CD4-positive, alpha-beta T cell treated with Interleukin-17A for 1 hour (primary cell): ENCODE measurements around the gene DOK4.
"Not testable (repeated sequence)": the region's sequence is repeated elsewhere in the genome, so short reads cannot be mapped to it uniquely, and the experiment has no call there.

Experiments
- DNase-seq: peaks from one replicate; pipeline ENCODE4 v3.0.0-alpha.2; 2020

The DOK4 gene

DNA sequence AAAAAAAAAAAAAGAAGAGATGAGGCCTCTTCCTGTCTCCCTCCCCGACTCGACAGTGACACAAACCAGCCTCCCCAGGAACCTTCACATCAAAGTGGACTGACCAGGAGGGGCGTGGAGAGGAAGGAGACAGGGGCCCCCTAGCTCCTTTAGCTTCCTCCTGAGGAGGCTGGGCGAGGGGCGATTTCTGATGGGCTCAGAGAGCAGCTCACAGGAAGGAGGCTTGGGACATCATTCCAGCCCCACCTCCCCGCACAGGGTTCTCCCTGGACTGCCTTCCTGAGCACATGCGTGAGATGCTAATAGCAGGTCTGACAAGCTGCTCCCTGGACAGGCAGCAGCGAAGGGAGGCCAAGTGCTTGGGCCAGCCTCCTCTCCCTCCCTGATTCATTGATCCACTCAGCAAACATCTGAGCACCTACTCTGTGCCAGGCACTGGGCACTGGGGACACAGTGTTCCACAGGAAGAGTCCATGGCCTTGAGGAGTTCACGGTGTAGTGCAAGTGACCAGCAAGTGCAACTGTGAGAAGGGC is 14.4 kb upstream of the DOK4 start:
- no peak for DNase-seq

DNA sequence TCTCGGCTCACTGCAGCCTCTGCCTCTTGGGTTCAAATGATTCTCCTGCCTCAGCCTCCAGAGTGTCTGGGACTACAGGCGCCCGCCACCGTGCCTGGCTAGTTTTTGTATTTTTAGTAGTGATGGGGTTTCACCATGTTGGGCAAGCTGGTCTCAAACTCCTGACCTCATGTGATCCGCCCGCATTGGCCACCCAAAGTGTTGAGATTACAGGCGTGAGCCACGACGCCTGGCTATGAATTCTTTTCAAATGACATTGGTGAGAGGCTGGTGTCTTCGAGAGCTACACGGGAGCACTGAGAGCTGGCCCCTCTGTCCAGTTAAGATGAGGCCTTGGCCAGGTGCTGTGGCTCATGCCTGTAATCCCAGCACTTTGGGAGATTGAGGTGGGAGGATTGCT is 13.6 kb upstream of the DOK4 start:
- not testable (repeated sequence) for DNase-seq

DNA sequence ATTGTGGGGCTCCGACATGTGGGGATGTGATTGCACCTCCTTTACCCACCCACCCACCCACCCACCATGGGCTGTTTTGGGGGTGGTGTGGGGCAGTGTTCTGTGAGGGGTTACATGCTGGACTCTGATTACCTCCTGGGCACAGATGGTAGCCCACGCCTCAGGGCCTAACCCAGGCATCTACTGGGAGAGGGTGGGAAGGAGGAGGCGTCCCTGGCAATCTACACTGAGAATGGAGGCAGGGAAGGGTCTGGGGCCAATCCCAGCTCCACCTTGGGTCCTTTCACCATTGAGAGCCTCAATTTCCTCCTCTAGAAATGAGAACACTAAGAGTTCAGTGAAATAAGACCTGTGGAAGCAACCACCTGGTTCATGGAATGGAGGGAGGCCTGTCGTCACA is 11.7 kb upstream of the DOK4 start:
- DNase-seq: no peak

DNA sequence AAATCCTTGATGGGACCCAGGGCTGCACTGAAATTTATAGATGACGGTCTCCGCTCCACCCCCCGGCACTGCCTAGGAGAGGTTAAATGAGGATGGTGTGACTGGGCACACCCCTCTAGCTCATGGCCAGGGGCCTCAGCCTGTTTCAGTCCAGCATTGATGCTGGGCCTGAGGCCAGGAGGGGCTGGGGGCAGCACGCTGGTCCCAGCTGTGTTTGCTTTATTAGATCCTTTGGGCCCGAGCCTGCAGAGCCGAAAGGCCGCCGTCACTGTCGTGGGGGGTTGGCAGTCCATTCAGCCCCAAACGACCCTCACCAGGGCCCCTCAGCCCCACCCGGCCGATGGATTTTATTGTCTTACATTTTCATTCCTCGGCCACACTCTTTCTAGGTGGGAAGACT is 10.8 kb upstream of the DOK4 start:
- DNase-seq: no peak

DNA sequence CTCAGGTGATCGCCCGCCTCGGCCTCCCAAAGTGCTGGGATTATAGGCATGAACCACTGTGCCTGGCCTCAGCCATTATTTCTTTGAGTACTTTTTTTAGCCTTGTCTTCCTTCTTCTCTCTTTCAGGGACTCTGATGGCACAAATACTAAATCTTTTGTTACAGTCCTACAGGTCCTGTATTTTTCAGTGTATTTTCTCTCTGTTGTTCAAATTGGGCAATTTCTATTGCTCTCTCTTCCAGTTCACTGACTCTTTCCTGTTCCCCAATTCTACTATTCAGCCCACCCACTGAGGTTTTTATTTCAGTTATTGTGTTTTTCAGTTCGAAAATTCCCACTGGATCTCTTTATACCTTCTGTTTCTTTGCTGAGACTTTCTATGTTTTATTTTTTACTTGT is 7.5 kb upstream of the DOK4 start:
- DNase-seq: no peak

DNA sequence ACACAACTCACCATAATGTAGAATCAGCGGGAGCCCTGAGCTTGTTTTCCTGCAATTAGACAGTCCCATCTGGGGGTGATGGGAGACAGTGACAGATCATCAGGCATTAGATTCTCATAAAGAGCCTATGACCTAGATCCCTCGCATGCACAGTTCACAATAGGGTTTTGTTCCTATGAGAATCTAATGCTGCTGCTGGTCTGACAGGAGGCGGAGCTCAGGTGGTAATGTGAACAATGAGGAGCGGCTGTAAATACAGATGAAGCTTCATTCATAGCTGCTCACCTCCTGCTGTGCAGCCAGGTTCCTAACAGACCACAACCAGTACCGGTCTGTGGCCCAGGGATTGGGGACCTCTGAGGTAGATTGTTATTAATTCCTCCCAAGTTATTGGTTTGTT is 2.9 kb upstream of the DOK4 start:
- DNase-seq: no peak

DNA sequence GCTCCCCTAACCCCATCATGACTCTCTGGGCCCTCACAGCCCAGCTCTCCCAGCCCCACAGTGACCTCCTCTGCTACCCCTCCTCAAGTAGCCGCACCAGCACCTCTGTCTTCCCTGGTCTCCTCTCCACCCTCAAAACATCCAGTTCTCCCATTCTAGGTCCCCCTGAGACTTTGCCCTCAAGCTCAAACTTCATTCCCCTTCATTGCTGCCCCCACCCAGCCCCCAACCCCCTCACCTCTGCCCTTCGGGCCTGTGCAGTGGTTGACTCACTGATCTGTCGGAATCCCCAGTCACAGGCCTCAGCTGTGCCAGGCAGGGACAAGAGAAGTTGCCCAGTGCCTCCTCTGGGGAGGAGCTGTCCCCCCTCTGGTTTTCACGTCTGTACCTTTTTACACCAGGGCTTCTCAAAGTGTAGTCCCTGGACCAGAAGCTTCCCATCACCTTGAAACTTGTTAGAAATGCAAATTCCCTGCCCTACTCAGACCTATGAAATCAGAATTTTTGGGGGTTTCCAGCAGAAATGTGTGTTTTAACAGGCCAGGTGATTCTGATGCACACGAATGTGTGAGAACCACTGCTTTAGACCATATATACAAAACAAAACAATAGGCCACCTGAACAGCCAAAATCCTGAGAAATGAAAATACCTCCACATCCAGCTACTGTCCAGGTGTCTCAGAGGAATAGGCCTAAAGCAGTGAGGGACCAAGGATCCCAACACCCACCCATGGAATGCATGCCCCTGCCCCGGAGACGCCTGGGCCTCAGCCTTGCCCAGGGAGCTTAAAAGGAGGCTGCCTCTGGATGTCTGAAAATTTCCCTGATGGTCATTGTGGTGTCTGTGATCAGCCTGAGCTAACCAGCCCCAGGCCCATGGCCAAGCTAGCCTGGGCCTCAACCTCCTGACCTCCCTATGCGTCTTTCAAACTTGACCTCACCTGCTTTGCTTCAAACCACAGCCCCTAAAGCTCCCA is 853 bp upstream of the DOK4 start:
- DNase-seq: no peak

DNA sequence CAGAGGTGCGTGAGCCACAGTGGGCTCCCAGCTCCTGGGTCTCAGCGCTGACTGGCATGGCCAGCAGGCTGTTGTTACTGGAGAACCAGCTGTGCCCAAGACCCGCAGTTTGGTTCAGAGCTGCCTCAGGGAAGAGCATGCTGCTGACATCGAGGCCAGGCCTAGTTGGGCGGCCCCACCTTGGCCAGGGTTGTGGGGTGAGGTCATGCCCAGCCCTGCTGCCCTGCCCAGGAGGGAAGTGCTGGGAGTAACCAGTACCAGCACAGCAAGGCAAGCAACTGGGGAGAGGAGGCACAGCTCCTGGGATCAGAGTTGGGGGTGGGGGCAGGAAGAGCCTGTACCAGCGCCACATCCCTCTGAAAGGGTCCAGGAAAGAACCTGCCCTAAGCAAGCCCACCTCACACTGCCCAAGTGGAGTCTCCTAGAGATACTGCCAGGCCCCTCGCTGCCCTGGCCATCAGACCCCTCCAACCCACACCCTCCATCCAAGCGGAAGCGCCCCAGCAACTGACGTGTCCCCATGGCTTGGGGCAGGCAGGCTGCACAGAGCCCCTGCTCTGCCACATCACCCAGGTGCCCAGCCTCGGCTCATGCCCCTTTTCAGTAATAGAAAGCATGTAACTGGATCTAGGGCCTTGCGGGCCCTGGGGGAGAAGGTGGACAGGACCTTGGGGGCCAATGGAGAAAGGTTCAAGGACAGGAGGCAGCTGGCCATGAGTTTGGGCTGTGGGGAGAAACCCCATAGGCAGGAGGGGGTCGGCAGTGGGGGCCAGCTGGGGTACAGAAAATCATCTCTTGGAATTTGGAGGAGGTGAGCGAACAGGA is 990 bp downstream of the DOK4 start:
- no peak for DNase-seq

DNA sequence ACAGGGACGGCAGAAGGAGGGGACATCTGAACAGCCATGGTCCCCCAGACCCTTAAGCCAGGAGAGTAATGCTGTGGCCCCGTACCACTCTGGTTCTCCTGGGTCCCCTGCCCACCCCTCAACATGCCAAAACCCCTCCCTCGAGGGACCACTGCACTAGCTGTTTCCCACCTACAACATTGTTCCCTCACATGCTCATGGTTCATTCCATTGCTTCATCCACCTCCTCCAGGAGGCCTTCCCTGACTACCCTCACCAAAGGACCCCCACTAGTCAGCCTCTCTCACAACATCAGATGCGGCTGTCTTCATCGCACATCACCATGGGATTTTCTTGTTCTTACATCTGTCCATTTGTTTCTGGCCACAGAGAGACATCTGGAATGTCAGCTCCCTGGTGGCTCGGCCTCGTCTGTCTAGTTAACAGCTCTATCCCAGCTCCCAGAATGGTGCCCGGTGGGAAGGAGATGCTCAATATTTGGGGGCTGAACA is 1.7 kb downstream of the DOK4 start:
- no peak for DNase-seq

DNA sequence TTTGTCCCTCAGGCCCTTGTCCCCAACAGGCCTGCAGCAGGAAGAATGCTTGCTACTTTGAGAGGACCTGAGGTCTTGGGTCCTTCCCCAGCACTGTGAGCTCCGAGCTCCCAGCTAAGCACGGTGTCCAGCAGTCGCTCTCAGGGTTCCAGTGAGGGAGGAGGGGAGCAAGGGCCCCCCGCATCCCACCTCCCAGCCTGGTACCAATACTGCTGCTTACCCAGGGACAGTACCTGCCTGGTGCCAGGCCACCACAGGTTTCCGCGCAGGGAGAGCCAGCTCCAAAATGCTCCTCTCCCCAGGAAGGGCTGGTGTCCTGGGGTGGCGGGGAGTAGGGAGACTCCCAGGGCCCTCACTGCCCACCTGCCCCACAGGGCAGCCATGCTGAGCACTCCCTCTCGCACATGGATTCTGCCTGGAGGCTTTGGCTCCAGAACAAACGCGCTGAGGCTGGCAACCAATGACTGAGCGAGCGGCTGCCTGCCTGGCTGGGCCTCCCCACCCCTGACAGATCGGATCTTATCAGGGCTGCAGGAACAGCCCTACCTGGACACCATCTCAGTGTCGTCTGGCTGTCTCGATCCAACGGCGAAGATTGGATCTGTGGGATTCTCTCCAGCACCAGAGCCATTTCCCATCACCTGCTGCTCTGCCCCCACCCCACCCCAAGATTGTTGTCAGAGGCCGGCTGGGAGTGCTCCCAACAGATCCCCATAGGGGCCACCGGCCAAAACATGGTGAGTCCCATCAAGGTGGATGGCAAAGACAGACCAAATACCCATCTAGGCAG is 2.4 kb downstream of the DOK4 start:
- no peak for DNase-seq

DNA sequence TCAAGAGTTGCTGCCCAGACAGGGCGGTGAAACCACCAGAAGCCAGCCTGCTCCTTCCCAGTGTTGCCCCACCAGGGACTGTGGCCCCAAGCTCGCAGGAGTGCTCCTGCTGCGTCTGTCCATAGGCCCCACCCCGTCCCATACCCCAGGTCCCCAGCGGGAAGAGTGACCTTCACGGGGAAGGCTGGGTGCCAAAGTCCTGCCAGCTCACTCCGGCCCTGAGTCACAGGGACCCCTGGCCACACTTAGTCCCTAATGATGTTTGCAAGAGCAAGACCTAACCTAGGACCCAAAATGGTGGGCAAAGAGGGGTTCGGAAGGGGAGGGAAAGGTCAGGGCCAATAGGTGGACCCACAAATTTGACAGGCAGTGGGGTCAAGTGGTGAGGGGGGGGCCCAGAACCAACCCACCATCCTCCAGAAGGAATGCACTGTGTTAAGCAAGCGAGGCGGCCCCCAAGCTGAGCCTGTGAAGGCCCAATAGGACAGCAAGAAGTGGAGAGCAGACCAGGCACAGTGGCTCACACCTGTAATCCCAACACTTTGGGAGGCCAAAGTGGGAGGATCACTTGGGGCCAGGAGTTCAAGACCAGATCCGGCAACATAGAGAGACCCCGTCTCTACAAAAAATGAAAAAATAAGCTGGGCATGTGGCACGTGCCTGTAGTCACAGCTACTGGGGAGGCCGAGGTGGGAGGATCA is 3.3 kb downstream of the DOK4 start:
- DNase-seq: no peak

DNA sequence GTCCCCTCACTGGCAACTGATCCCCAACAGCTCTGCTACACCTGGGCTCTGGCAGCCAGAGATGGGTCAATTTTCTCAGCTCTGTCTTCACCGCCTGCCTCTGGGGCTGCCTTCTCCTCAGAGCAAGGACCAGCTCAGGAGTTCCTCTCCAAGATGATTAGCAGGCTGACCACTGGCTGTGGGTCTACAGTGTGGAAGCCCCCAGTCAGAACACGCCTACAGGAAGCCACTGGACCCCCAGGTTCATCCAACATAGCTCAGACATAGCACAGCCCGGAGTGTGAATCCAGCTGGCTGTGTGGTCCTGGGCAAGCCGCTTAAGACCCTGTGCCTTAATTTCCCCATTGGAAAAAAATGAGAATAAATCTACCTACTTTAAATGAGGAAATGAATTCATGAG is 4.9 kb downstream of the DOK4 start:
- no peak for DNase-seq

DNA sequence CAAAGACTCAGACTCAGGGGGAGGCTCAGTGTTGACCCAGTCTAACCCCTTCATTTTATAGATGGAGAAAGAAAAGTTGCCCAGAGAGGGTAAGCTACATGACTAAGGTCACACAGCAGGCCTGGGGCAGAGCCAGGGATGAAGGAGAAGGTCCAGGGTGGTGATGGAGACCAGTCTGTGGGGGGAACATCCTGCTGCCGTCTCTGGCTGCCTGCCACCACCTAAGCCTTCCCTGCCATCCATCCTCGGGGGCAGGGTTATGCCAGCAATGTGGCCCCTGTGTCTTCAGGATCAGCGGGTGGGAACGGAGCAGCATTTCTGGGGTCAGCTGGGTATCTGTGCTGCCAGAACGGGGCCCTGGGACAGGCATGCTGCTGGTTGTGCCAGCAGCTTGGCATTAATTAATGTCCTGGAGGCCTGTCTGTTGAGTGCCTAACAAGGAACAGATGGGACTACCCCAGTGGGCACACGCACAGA is 5.5 kb downstream of the DOK4 start:
- DNase-seq: no peak

DNA sequence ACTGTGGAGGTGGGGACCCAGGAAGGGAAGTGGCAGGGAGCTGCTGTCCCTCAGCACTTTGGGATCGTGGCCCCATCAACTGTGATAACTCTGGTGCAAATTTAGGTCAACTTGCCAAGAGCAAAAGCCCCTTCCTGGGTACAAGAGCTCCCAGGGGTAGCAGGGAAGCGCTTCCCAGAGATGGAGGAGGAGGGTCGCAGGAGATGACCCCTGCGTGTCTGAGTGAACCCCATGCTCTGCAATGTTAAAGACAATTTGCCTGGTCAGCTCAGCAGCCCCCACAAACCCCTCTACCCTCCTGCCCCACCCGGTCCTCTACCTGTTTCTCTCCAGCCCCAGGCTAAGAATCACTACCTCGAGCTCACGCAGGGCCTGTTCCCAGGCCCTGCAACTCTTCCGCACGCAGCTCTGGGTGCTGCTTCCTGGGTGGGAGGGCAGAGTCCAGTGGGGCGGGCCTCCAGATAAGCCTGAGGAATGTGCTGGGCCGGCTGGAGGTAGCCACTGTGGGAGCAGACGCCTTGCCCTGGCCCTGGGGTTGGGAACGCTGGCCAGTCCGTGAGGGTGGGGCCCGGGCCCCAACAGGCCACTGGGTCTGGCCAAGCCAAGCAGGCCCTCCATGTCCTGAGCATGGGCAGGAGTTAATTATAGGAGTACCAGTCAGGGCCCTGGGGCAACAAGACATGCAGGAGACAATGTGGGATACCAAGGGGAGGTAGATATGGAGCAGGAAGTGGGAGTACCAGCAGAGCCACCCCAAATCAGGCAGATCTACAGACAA is 6.1 kb downstream of the DOK4 start:
- DNase-seq: no peak

DNA sequence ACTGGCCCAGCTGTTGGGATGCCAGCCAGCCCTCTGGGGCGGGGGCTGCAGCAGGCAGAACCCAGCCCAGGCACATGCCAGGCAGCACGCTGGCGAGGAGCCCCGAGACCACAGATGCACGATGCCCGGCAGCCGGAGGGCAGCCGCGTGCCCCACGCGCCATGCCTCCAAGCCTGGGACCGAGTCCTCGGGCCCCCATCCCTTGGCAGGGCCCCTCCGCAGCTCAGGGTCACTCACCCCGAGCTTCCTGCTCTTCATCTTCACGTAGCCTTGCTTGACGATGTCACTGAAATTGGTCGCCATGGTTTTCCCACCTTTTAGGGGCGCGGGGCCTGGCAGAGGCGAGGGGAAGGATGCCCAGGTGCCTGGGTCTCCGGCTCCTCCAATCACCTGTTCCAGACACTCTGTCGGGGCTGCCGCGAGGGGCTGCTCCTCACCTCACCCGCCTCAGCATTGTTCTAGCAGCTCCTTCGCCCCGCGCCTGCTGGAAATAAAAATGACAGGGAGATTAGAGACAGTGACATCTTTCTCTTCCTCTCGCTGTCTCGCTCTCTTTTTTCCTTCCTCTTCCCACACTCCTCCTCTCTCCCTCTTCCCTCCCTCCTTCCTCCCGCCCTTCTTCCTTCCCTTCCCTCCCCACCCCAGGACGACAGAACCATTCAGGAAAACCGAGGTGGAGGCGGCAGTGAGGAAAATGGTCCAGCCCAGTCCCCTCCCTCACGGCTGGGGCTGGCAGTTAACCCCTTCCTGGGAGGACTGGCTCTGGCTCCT is 6.9 kb downstream of the DOK4 start:
- no peak for DNase-seq

DNA sequence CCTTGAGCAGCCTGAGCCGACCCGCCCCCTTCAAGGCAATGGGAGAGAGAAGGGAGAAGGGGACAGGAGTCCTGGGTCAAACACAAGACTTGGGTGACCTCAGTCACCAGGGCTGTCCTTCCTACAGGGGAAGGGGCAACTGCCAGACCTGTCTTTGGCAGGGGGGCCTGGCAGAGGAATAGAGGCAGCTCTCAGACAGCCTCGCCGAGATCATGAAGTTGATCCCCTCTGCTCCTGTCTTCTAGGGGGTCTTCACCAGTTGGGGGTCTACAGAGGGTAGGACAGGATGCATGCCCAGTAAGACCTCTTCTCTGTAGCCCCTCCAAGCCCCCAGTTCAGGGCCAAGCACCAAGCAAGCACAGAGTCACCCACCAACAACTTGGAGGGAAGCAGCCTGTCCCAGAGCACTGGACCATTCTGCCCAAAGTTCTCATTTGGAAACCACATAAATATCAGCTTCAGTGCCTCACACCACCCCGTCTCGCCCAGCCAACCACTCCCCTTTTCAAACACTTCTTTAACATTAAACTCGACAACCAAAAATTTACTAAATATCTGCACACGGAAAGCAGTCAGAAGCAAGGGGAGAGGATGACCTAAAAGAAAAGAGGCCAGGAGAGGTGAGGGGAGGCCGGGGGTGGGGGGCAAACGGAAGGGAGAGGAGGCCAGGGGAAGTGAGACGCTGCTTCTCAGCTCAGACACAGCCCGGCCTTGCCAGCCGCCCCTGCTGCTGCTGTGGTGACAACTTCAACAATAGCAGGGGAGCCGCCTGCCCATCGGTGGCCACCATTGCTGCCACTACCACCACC is 7.7 kb downstream of the DOK4 start:
- no peak for DNase-seq

DNA sequence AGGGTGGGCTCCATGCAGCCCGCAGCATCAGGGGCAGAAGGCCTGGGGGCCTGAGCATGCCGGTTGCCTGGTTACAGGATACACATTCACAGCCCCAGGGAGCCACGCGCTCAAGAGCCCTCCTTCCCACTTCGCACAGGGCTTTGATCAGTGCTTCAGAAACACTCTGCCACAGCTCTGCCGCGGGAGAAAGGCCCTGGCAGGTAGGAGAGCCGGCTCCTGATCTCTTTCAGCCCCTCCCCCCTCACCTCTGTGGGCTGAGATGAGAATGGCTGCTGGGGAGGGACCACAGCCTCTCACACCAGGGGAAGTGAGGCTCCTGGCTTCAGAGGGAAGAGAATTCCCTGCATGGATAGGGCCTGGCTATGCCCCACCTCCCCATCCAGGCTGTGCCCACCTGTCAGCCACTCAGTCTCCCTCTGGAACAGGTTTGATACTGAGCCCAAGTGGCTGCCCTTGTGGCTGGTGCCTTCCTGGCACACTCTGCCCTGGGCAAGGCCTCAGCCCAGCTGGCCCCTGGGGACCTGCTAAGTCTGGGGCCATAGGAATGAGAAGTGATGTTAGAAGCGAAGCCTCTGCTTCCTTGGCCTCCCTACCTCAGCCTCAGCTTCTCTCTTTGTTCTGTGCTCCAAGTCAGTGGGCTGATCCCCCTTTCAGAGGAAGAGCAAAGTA is 8.6 kb downstream of the DOK4 start:
- no peak for DNase-seq

DNA sequence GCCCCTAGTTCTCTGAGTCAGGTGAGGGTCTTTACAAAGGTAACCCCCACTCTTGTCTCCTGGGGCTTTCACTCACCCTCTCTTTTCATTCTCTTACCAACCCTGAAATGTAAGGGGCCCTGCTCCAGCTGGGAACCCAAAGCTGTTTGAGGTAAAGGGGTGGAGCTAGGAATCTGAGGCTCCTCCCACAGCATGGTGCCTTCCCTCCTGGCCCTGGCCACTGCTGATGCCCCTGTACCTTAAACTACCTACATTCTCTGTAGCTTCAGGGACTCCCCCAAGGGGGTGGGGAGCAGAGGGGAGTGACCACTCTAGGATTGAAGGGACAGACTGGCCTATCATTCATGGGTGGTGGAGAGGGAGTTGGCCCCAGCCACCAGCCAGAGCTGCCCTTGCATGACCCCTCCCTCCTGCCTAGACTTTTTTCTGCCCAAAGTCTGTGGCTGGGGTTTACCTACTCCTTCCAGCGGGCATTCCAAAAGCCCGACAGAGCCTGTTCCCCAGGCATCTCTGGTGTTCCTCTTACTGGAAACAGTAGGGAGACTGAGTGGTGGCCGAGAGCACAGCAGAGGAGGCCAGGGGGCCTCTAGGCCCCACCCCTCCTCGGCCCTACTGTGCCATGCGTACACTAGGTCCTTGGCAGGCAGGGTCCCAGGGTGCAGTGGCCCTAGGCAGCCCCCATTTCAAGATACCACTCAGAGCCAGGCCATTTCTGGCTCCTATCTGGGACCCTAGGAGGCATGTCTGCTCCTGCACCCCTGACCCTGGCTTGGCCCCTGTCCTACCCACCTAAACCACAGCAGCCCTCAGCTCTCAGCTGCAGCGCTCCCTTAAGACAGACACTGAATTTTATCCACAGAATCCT is 9.5 kb downstream of the DOK4 start:
- no peak for DNase-seq
